Stimulated activated naive B cell treated with anti-CD40 and anti-IgM and Interleukin-4, amounts not matched to agents 10 μg/mL and 1 μg/mL and 100 μg/mL, for 72 hours (primary cell): ENCODE data around the gene DALRD3.
"Not testable (repeated sequence)": the region's sequence is repeated elsewhere in the genome, so short reads cannot be mapped to it uniquely, and the experiment has no call there.

Experiments used
- ATAC-seq, 2 donors: fragments of 150-1000 bp; cut with Tn5 transposase; replicated peaks; 2 replicates each; pipeline ENCODE4 v1.10.0; 2021; ENCODE audit warnings: moderate library complexity in 1 of 2
- DNase-seq: peaks from one replicate; pipeline ENCODE4 v3.0.0; 2021
- H3K27ac Mint-ChIP-seq: one replicate; pipeline ENCODE4 v1.8.0; 2022; ENCODE audit warnings: mild to moderate bottlenecking, mixed read lengths
- H3K27me3 Mint-ChIP-seq, 2 donors: one replicate each; pipeline ENCODE4 v1.8.0; 2022; ENCODE audit warnings: mixed read lengths in 2 of 2
- H3K36me3 Mint-ChIP-seq, 2 donors: one replicate each; pipeline ENCODE4 v1.8.0; 2022; ENCODE audit warnings: mixed read lengths in 2 of 2, mild to moderate bottlenecking in 1 of 2
- H3K4me1 Mint-ChIP-seq, 2 donors: one replicate each; pipeline ENCODE4 v1.8.0; 2022; ENCODE audit warnings: mixed read lengths in 2 of 2, mild to moderate bottlenecking in 1 of 2
- H3K4me3 Mint-ChIP-seq, 2 donors: one replicate each; pipeline ENCODE4 v1.8.0; 2022; ENCODE audit warnings: mild to moderate bottlenecking in 2 of 2, mixed read lengths in 2 of 2, moderate library complexity in 1 of 2
- H3K9me3 Mint-ChIP-seq, 2 donors: one replicate each; pipeline ENCODE4 v1.8.0; 2022; ENCODE audit warnings: mixed read lengths in 2 of 2, mild to moderate bottlenecking in 1 of 2

DALRD3 gene

DNA sequence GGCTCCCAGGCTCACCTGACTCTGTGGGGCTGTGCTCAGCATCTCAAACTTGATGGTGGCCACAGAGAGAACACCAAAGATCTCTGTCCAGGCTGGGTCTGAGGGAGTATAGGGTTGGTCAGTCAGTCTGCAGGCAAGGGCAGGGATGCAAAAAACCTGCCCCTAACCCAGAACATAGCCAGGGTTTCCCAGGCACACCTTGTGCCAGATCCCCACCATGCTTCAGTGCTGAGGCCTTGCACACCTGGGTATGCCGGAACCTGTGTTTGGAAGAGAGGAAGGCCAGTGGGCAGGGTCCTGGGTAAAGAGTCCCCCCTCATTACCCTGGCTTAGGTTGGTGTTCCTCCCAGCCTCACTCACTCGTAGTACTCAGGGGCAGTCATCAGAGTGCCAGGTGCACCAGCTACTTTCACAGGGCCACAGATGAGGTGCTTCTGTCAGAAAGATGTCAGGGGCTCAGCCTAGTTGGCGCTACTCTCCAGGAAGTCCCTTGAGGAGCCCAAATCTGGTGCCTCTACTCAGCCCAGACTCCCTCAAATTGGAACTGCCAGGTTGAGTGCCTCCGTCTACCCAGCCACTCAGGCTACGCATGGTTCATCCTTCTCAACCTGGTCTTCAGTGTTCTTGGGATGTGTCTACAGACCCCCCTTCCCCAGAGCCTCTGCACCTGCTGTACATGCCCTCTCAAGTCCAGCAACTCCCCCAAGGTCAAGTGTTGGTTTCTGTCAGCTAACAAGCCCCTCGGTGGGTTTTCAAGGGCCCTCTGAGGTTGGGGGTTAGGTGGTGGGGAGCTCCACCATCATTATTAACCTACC is 1.8 kb downstream of the DALRD3 start:
- H3K9me3 Mint-ChIP-seq = no peaks in the 10 kb centered on the region
- H3K27ac Mint-ChIP-seq = peak overlapping the region; percentile 99
- no peaks in the 10 kb centered on the region for H3K27me3 Mint-ChIP-seq
- DNase-seq (no peak), ATAC-seq (no peak)
- H3K4me1 Mint-ChIP-seq = peaks cover 36 to 55% of the 10 kb centered on the region in 2 donors
- H3K36me3 Mint-ChIP-seq = peaks cover 37 to 47% of the 10 kb centered on the region in 2 donors
- H3K4me3 Mint-ChIP-seq = peak overlapping the region; percentile 91 to 95

DNA sequence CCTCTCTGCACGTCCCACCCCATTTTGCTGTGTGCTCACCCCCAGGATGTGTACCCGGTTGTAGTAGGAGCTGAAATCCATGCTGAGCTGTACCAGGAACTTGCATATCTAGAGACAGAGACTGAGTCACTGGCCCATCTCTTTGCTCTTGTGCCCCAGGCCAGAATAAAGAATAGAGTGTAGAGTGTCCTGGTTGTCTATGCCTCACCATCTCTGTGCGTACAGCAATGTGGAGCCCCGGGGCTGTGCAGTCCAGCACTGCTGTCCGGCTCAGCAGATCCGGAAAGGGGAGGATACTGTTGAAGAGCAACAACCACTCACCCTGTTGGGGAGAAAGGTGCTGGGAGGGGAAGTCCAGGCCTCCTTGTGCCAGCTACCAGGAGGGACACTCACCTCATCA is 2.6 kb downstream of the DALRD3 start:
- Mint-ChIP-seq H3K36me3 (peaks cover 35 to 45% of the 10 kb centered on the region in 2 donors), H3K4me3 (no peak overlapping the region), H3K27me3 (no peaks in the 10 kb centered on the region), H3K4me1 (peaks cover 36 to 57% of the 10 kb centered on the region in 2 donors), H3K27ac (no peak overlapping the region), H3K9me3 (no peaks in the 10 kb centered on the region)
- DNase-seq (no peak), ATAC-seq (no peak)

DNA sequence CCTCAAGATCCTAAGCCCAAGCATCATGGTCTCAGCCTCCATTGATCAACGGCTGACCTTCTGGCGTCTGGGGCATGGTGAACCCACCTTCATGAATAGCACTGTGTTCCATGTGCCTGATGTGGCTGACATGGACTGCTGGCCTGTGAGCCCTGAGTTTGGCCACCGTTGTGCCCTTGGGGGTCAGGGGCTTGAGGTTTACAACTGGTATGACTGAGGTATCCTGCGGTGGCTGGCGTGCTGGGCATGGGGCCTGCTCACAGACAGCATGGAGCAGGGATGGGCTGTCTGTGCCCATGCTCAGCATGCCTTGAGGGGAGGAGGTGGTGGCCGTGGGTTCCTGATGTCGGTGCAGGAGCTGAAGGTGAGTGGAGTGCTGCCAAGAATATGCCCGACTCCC is 3.3 kb downstream of the DALRD3 start:
- H3K27me3 Mint-ChIP-seq = no peaks in the 10 kb centered on the region
- H3K9me3 Mint-ChIP-seq = no peaks in the 10 kb centered on the region
- H3K4me1 Mint-ChIP-seq = peaks cover 33 to 52% of the 10 kb centered on the region in 2 donors
- H3K27ac Mint-ChIP-seq = peak overlapping the region; percentile 89
- ATAC-seq (no peak), DNase-seq (no peak)
- H3K4me3 Mint-ChIP-seq = no peak overlapping the region
- H3K36me3 Mint-ChIP-seq = peaks cover 30 to 39% of the 10 kb centered on the region in 2 donors

DNA sequence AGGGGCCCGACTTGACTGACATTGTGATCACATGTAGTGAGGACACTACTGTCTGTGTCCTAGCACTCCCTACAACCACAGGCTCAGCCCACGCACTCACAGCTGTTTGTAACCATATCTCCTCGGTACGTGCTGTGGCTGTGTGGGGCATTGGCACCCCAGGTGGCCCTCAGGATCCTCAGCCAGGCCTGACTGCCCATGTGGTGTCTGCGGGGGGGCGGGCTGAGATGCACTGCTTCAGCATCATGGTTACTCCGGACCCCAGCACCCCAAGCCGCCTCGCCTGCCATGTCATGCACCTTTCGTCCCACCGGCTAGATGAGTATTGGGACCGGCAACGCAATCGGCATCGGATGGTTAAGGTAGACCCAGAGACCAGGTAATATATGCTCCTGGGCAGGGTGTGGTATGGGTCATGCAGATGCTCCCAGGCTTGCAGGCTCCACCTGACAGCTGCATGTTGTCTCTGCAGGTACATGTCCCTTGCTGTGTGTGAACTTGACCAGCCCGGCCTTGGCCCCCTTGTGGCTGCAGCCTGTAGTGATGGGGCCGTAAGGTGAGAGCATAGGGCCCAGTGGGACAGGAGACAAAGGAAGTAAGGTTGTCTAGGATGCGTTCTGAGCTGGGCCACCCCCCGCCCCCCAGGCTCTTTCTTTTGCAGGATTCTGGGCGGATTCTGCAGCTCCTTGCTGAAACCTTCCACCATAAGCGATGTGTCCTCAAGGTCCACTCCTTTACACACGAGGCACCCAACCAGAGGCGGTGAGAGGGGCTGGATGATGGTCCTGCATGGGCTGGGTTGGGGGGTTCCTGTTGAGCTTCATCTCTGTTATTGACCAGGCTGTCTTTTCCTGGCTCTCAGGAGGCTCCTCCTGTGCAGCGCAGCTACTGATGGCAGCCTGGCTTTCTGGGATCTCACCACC is 4.4 kb downstream of the DALRD3 start:
- Mint-ChIP-seq H3K4me3 (no peak overlapping the region), H3K36me3 (peaks cover 35 to 42% of the 10 kb centered on the region in 2 donors), H3K27ac (peak overlapping the region; percentile 47), H3K27me3 (no peaks in the 10 kb centered on the region), H3K4me1 (peaks cover 38 to 52% of the 10 kb centered on the region in 2 donors), H3K9me3 (no peaks in the 10 kb centered on the region)
- peak; percentile 46 to 49 for ATAC-seq
- no peak for DNase-seq

DNA sequence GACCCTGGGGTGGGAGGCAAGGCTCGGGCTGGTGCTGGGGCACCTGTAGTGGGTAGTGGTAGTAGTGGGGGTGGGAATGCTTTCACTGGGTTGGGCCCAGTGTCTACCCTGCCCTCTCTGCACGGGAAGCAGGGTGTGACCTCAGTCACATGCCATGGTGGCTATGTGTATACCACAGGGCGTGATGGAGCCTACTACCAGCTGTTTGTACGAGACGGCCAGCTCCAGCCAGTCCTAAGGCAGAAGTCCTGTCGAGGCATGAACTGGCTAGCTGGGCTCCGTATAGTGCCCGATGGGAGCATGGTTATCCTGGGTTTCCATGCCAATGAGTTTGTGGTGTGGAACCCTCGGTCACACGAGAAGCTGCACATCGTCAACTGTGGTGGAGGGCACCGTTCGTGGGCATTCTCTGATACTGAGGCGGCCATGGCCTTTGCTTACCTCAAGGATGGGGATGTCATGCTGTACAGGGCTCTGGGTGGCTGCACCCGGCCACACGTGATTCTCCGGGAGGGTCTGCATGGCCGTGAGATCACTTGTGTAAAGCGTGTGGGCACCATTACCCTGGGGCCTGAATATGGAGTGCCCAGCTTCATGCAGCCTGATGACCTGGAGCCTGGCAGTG is 5.2 kb downstream of the DALRD3 start:
- H3K9me3 Mint-ChIP-seq = no peaks in the 10 kb centered on the region
- H3K4me3 Mint-ChIP-seq = no peak overlapping the region
- H3K27me3 Mint-ChIP-seq = no peaks in the 10 kb centered on the region
- no peak for ATAC-seq
- H3K36me3 Mint-ChIP-seq = peaks cover 38 to 45% of the 10 kb centered on the region in 2 donors
- H3K27ac Mint-ChIP-seq = no peak overlapping the region
- peaks cover 40 to 57% of the 10 kb centered on the region in 2 donors for H3K4me1 Mint-ChIP-seq
- DNase-seq = no peak

DNA sequence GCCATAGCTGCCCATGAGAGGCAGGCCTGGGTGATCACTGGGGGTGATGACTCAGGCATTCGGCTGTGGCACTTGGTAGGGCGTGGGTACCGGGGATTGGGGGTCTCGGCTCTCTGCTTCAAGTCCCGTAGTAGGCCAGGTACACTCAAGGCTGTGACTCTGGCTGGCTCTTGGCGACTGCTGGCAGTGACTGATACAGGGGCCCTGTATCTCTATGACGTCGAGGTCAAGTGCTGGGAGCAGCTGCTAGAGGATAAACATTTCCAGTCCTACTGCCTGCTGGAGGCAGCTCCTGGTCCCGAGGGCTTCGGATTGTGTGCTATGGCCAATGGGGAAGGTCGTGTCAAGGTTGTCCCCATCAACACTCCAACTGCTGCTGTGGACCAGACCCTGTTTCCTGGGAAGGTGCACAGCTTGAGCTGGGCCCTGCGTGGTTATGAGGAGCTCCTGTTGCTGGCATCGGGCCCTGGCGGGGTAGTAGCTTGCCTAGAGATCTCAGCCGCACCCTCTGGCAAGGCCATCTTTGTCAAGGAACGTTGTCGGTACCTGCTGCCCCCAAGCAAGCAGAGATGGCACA is 5.9 kb downstream of the DALRD3 start:
- Mint-ChIP-seq H3K4me1 (peaks cover 43 to 57% of the 10 kb centered on the region in 2 donors), H3K9me3 (no peaks in the 10 kb centered on the region), H3K27me3 (no peaks in the 10 kb centered on the region), H3K36me3 (peaks cover 40 to 50% of the 10 kb centered on the region in 2 donors), H3K4me3 (no peak overlapping the region), H3K27ac (no peak overlapping the region)
- ATAC-seq (no peak), DNase-seq (no peak)

DNA sequence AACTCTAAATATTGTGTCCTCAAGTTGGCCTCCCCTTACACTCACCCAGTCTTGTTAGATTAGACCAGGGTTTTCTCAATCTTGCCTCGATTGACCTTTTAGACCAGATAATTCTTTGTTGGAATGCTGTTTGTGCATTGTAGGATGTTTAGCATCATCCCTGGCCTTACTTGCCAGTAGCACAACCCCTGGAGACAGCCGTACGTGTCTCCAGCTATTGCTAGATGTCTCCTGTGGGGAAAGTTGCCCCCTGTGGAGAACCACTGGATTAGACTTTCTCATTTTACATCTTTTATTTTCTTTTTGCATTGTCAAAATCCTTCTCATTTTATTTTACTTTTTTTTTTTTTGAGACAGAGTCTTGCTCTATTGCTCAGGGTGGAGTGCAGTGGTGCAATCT is 9.0 kb downstream of the DALRD3 start:
- H3K27me3 Mint-ChIP-seq = no peaks in the 10 kb centered on the region
- H3K27ac Mint-ChIP-seq = peak overlapping the region; percentile 67
- H3K36me3 Mint-ChIP-seq = peaks cover 27 to 32% of the 10 kb centered on the region in 2 donors
- H3K4me1 Mint-ChIP-seq = peaks cover 41 to 60% of the 10 kb centered on the region in 2 donors
- peak overlapping the region in 1 of 2 donors; percentile 41 for H3K4me3 Mint-ChIP-seq
- no peak for DNase-seq
- ATAC-seq = no peak
- no peaks in the 10 kb centered on the region for H3K9me3 Mint-ChIP-seq

DNA sequence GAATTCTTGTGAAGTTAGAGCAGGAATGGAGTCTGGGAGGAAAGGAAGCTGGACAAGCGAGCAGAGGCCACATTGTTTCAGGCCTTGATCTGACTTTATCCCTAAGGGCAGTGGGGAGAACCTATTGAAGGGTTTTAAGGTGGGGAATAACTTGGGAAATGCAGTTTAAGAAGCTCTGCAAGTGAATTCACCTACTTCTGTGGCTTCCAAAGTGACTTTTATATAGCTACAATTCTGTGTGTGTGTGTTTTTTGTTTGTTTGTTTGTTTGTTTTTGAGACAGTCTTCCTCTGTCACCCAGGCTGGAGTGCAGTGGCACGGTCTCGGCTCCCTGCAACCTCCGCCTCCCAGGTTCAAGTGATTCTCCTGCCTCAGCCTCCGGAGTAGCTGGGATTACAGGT is 9.8 kb downstream of the DALRD3 start:
- not testable (repeated sequence) for H3K27me3 Mint-ChIP-seq, H3K9me3 Mint-ChIP-seq, DNase-seq, ATAC-seq, H3K27ac Mint-ChIP-seq
- Mint-ChIP-seq H3K4me3 (peak overlapping the region; percentile 98), H3K4me1 (peaks cover 36 to 55% of the 10 kb centered on the region in 2 donors), H3K36me3 (peaks cover 23 to 28% of the 10 kb centered on the region in 2 donors)

DNA sequence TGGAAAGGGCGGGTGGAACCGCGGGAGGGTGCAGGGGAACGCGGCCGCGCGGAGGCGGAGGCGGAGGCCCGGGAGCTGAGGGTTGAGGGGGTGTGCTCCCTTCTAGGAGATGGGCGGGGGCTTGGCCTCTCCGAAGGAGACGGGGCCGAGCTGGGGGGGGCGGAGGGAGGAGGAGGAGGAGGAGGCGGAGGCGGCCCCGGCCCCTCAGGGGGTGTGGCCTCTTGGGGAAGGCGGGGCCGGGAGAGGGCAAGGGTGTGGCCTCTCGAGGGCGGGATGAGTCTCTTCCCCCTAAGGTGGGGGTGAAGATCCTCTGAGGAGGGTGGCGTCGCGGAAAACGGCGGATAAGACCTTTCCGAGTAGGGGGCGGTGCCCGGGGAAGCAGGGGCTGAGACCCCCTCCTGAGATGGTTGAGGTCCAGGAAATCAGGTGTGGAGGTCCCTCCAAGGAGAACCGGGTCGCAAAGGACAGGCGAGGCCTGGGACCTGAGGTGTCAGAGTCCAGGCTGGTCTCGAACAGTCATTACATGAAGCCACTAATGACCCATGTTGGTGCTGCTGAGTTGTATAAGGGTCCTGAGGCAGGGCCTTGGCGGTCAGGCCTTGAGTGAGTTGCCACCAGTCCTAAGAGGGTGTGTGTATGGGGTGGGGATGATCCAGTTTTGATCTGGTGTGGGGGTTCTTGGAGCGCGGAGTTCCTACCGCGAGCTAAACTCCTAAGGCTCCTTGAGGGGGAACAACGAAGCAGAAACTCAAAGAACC is 10.4 kb downstream of the DALRD3 start:
- H3K4me1 Mint-ChIP-seq = peaks cover 31 to 50% of the 10 kb centered on the region in 2 donors
- H3K36me3 Mint-ChIP-seq = peaks cover 23 to 28% of the 10 kb centered on the region in 2 donors
- peak overlapping the region; percentile 98 for H3K4me3 Mint-ChIP-seq
- peak; percentile 56 to 68 for ATAC-seq
- H3K9me3 Mint-ChIP-seq = no peaks in the 10 kb centered on the region
- H3K27ac Mint-ChIP-seq = peak overlapping the region; percentile 100
- H3K27me3 Mint-ChIP-seq = no peaks in the 10 kb centered on the region
- peak; percentile 76 for DNase-seq

DNA sequence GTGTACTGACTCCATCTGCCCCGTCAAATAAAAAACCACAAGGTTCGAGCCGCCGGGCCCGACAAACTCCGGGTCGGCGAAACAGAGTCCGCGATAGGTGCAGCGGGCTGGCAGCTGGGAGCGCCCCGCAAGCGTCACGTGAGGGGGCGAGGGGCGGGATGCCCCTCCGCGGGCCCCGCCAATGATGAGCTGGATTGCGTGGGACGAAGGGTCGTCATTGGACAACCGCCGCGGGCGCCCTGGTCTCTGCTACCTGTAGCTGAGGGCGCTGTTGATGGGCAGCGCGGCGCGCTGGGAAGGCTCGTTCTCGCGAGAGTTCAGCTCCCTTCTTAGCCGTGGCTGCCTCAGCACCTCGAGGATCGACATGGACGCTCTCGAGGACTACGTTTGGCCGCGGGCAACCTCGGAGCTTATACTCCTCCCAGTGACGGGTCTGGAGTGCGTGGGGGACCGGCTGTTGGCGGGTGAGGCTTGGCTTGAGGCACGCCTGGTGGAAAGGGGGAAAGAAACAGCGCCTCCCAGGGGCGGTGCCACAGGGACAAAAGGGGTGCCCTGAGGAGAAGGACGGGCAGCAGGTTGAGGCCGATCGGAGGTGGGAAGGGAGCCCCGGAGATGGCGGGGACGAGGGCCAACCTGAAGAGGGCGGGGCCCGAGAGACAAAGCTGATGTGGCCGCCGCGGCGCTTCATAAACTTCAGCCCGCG is 11.2 kb downstream of the DALRD3 start, which contains the start of gene WDR6:
Gene WDR6 (plus strand): TSS at position 324 of the 703 bp plus-strand sequence. CDS start 41 bp downstream, at position 365.
- peak; percentile 91 to 93 for ATAC-seq
- Mint-ChIP-seq H3K36me3 (peaks cover 25 to 26% of the 10 kb centered on the region in 2 donors), H3K9me3 (no peaks in the 10 kb centered on the region), H3K27ac (peak within 1 kb of the TSS; percentile 100), H3K4me1 (peaks cover 26 to 47% of the 10 kb centered on the region in 2 donors), H3K27me3 (no peaks in the 10 kb centered on the region), H3K4me3 (peak within 1 kb of the TSS; percentile 98)
- DNase-seq = peak; percentile 98

DNA sequence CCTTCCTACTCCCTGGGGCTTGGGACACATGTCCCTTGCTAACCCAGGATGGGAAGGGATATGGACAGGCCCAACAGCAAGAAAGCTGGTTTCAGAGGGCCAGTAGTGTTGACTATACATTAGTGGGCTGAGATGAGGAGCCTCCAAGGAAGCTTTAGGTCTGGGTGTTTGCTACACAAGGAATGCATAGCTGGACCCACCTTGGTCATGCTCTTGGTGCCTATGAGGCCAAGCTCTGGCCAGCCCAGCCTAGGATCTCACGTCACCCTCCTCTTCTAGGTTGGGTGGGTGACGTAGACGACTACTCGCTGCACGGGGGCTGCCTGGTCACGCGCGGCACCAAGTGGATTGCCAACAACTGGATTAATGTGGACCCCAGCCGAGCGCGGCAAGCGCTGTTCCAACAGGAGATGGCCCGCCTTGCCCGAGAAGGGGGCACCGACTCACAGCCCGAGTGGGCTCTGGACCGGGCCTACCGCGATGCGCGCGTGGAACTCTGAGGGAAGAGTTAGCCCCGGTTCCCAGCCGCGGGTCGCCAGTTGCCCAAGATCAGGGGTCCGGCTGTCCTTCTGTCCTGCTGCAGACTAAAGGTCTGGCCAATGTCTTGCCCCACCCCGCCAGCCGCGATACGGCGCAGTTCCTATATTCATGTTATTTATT is 11.8 kb downstream of the DALRD3 start:
- DNase-seq (no peak), ATAC-seq (peak; percentile 1 to 5)
- H3K27me3 Mint-ChIP-seq = no peaks in the 10 kb centered on the region
- H3K4me3 Mint-ChIP-seq = peak overlapping the region; percentile 98
- H3K4me1 Mint-ChIP-seq = peaks cover 22 to 41% of the 10 kb centered on the region in 2 donors
- peak overlapping the region; percentile 100 for H3K27ac Mint-ChIP-seq
- no peaks in the 10 kb centered on the region for H3K9me3 Mint-ChIP-seq
- H3K36me3 Mint-ChIP-seq = peaks cover 24 to 28% of the 10 kb centered on the region in 2 donors

DNA sequence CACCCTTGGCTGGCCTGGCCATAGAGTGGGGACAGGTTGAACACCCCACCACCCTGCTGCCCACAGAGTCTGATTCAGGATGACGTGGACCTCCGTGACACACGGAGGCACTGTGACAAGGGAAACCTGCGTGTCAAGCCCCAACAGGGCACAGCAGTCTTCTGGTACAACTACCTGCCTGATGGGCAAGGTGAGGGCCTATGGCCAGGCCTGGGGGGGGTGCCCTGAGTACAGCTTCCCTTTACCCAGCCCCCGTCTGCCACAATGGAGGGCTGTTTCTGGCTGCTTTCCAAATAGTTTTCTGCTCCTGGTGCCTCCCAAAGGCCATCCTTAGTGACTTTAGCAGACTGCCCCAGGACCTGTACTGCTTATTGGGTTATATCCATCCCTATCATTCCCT is 12.4 kb downstream of the DALRD3 start:
- ATAC-seq (no peak), DNase-seq (no peak)
- Mint-ChIP-seq H3K27ac (peak overlapping the region; percentile 100), H3K36me3 (peaks cover 24 to 28% of the 10 kb centered on the region in 2 donors), H3K4me1 (peaks cover 22 to 35% of the 10 kb centered on the region in 2 donors), H3K27me3 (no peaks in the 10 kb centered on the region), H3K4me3 (peak overlapping the region; percentile 98), H3K9me3 (no peaks in the 10 kb centered on the region)
